ENCODE measurements around the gene FLG2. TPM values are rescaled to one million over a fixed set of nuclear protein-coding genes. Genes with fewer than 3 reads are reported as not detected.

The FLG2 gene
- total RNA-seq, 3 donors from 2014 or later = not detected

- no peaks in the 10 kb centered on the region for H3K4me1 ChIP-seq (ENCODE audit: low read depth)
- no peak for TF ChIP-seq CTCF (IDR thresholded peaks at IDR 0.05)
- intact Hi-C loops (cut with DNase I, micrococcal nuclease) = no loop called here
- no peak overlapping the region for H3K4me3 ChIP-seq
- no peak for DNase-seq
- H3K9me3 ChIP-seq = no peaks in the 10 kb centered on the region
- no peaks in the 10 kb centered on the region for H3K36me3 ChIP-seq (ENCODE audit: low read depth)
- no peak for ATAC-seq
Observed at GRCh38 chr1:152392909-152393308, 33.1 kb upstream of the FLG2 start.

GRCh38 chr1:152388889-152389288 lies 29.1 kb upstream of the FLG2 start:
- Histone ChIP-seq H3K36me3 (ENCODE audit: low read depth) (no peaks in the 10 kb centered on the region), H3K4me3 (no peak overlapping the region), H3K9me3 (no peaks in the 10 kb centered on the region), H3K4me1 (ENCODE audit: low read depth) (no peaks in the 10 kb centered on the region)
- no peak for ATAC-seq
- TF ChIP-seq CTCF (IDR thresholded peaks at IDR 0.05) = no peak
- intact Hi-C loops (cut with DNase I, micrococcal nuclease) = no loop called here
- no peak for DNase-seq

GRCh38 chr1:152386940-152387339 lies 27.1 kb upstream of the FLG2 start:
- Histone ChIP-seq H3K4me1 (ENCODE audit: low read depth) (no peaks in the 10 kb centered on the region), H3K9me3 (no peaks in the 10 kb centered on the region), H3K4me3 (no peak overlapping the region), H3K36me3 (ENCODE audit: low read depth) (no peaks in the 10 kb centered on the region)
- ATAC-seq (no peak), DNase-seq (no peak)
- intact Hi-C loops (cut with DNase I, micrococcal nuclease) = no loop called here
- TF ChIP-seq CTCF (IDR thresholded peaks at IDR 0.05) = no peak

GRCh38 chr1:152380932-152381331 lies 21.1 kb upstream of the FLG2 start:
- H3K9me3 ChIP-seq = no peaks in the 10 kb centered on the region
- no peaks in the 10 kb centered on the region for H3K36me3 ChIP-seq (ENCODE audit: low read depth)
- H3K4me1 ChIP-seq (ENCODE audit: low read depth) = no peaks in the 10 kb centered on the region
- H3K4me3 ChIP-seq = no peak overlapping the region
- peak in 1 of 3 donors; percentile 41 for DNase-seq
- no peak for ATAC-seq
- TF ChIP-seq CTCF (IDR thresholded peaks at IDR 0.05) = no peak
- intact Hi-C loops (cut with DNase I, micrococcal nuclease) = no loop called here

- intact Hi-C loops (cut with DNase I, micrococcal nuclease) = no loop called here
- ATAC-seq (no peak), DNase-seq (no peak)
- Histone ChIP-seq H3K36me3 (ENCODE audit: low read depth) (no peaks in the 10 kb centered on the region), H3K4me3 (no peak overlapping the region), H3K4me1 (ENCODE audit: low read depth) (no peaks in the 10 kb centered on the region), H3K9me3 (no peaks in the 10 kb centered on the region)
- no peak for TF ChIP-seq CTCF (IDR thresholded peaks at IDR 0.05)
Observed at GRCh38 chr1:152374451-152374850, 14.6 kb upstream of the FLG2 start.

- H3K9me3 ChIP-seq = peaks cover 2% of the 10 kb centered on the region
- H3K4me1 ChIP-seq (ENCODE audit: low read depth) = no peaks in the 10 kb centered on the region
- ATAC-seq (no peak), DNase-seq (no peak)
- H3K36me3 ChIP-seq (ENCODE audit: low read depth) = no peaks in the 10 kb centered on the region
- intact Hi-C loops (cut with DNase I, micrococcal nuclease) = no loop called here
- TF ChIP-seq CTCF (IDR thresholded peaks at IDR 0.05) = no peak
- no peak overlapping the region for H3K4me3 ChIP-seq
Observed at GRCh38 chr1:152372672-152373071, 12.9 kb upstream of the FLG2 start.

Data from mucosa of descending colon (tissue), 3 donors.